Measurements from ENCODE around the gene CES5A.
"Not testable (repeated sequence)": the region's sequence is repeated elsewhere in the genome, so short reads cannot be mapped to it uniquely, and the experiment has no call there.

CES5A gene

GRCh38 chr16:55811811-55812210, 63.4 kb downstream of the CES5A start:
- in situ Hi-C loops (cut with MboI; ENCODE audit: low pct_unique_long_range_greater_than_20kb, low sequenced_read_pairs), result no loop called here
- DNase-seq, result no peak

DNA sequence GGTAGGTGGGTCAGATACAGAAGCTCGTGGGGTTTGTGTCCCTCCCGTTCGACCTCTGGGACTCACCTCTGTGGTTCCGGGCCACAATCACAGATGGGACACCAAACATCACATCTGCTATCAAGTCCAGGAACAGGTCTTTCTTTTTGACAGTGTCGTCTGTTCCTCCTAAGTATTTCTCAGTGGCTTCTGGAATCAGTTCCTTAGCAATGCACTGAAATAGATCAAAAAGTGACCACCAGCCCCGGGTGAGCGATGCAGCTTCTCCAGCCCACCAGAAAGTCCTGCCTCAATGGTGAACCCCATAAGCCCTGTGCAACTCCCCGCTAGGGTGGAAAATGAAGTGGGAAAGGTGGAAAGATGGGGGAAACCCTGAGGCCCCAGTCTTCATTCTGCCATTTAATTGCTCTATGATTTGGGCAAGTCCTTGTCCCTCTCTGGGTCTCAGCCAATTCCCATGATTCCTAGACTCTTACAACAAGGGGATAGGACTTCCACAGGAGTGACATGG, 64.7 kb downstream of the CES5A start:
- in situ Hi-C loops (cut with MboI; ENCODE audit: low pct_unique_long_range_greater_than_20kb, low sequenced_read_pairs), result no loop called here
- DNase-seq, result no peak

DNA sequence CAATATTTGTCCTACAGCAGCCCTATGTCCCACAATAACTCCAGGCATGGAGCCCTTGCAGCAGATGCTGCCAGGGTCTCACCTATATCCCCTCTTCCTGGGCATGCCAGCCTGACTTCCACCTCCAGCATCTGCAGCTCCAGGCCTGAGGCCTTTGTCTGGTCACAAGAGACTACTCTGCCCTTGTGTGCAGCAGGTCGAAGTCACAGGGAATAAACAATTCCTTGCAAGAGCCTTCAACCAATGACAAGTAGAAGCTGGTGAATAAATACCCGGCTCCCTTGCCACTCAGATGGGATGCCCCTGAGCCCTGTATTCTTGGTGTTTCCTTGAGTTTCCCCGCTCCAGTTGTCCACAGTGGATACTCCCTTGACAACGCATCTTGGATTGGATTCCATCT, 65.3 kb downstream of the CES5A start:
- in situ Hi-C loops (cut with MboI; ENCODE audit: low pct_unique_long_range_greater_than_20kb, low sequenced_read_pairs), result no loop called here

GRCh38 chr16:55809386-55809785, 65.8 kb downstream of the CES5A start:
- in situ Hi-C loops (cut with MboI; ENCODE audit: low pct_unique_long_range_greater_than_20kb, low sequenced_read_pairs), result no loop called here
- DNase-seq, result no peak

More for the DNA sequence above, 65.3 kb downstream of the CES5A start:
- DNase-seq, result no peak

- in situ Hi-C loops (cut with MboI; ENCODE audit: low pct_unique_long_range_greater_than_20kb, low sequenced_read_pairs), result not testable (repeated sequence)
Observed at GRCh38 chr16:55808286-55808685, 66.9 kb downstream of the CES5A start.

GRCh38 chr16:55805104-55805503, 70.1 kb downstream of the CES5A start:
- not testable (repeated sequence) for DNase-seq

More at GRCh38 chr16:55808286-55808685, 66.9 kb downstream of the CES5A start:
- not testable (repeated sequence) for DNase-seq

GRCh38 chr16:55803681-55804080, 71.5 kb downstream of the CES5A start:
- in situ Hi-C loops (cut with MboI; ENCODE audit: low pct_unique_long_range_greater_than_20kb, low sequenced_read_pairs); DNase-seq: not testable (repeated sequence)

More at GRCh38 chr16:55805104-55805503, 70.1 kb downstream of the CES5A start:
- in situ Hi-C loops (cut with MboI; ENCODE audit: low pct_unique_long_range_greater_than_20kb, low sequenced_read_pairs), result not testable (repeated sequence)
